ENCODE measurements around the gene SCARB1. TPM values are rescaled to one million over a fixed set of nuclear protein-coding genes. Genes with fewer than 3 reads are reported as not detected.

The SCARB1 gene
- total and polyA plus RNA-seq, 2 donors (not counting 3 experiments of a cell fraction or from before 2014, with no cell fraction given) = 125 to 141 TPM

GRCh38 chr12:124786061-124786964, 77.4 kb downstream of the SCARB1 start:
- H3K27ac ChIP-seq (ENCODE audit: insufficient read depth, low read depth, low read length) = no peak overlapping the region
- DNase-seq (ENCODE audit: low read depth, low spot score) (peak; percentile 86), FAIRE-seq (peak; percentile 96)
- H3K9ac ChIP-seq (replicated peaks; ENCODE audit: extremely low read depth, insufficient read depth, low read length) = peak overlapping the region; percentile 43
- TF ChIP-seq POLR2A (IDR thresholded peaks at IDR 0.05; ENCODE audit: low read depth, low read length) (no peak), CTCF (IDR thresholded peaks at IDR 0.05; ENCODE audit: extremely low read depth in 1 of 2, insufficient read depth in 1 of 2, low read depth in 1 of 2, low read length in 2 of 2) (no peak), MAX (IDR thresholded peaks at IDR 0.05; ENCODE audit: insufficient read depth, insufficient read length) (peak; percentile 98), EZH2 (IDR thresholded peaks at IDR 0.05; ENCODE audit: borderline replicate concordance, low read depth, low read length, severe bottlenecking) (no peak), JUN (IDR thresholded peaks at IDR 0.05; ENCODE audit: borderline replicate concordance, insufficient read depth, insufficient read length, low read depth) (no peak), FOS (IDR thresholded peaks at IDR 0.05; ENCODE audit: borderline replicate concordance, insufficient read depth, low read length) (no peak), GATA2 (IDR thresholded peaks at IDR 0.05; ENCODE audit: insufficient read depth, insufficient read length, low read depth, low read length) (no peak), POLR2AphosphoS5 (IDR thresholded peaks at IDR 0.05; ENCODE audit: insufficient read depth, low read depth, low read length) (no peak)
- intact Hi-C loops (cut with micrococcal nuclease) = no loop called here
- no peaks in the 10 kb centered on the region for H3K27me3 ChIP-seq (ENCODE audit: control insufficient read depth in 2 of 2, insufficient read depth in 2 of 2, low read length in 2 of 2)
- H3K79me2 ChIP-seq (ENCODE audit: control insufficient read depth, insufficient read depth, low read length) = no peaks in the 10 kb centered on the region
- H3K36me3 ChIP-seq (ENCODE audit: control insufficient read depth in 2 of 2, extremely low read depth in 1 of 2, insufficient read depth in 2 of 2, low read length in 2 of 2) = peaks cover 2 to 5% of the 10 kb centered on the region in 2 experiments
- H4K20me1 ChIP-seq (replicated peaks; ENCODE audit: control insufficient read depth, extremely low read depth, insufficient read depth, low read length) = no peaks in the 10 kb centered on the region
- ChIA-PET POLR2A (no interaction called here), CTCF (interaction anchor here (1.0 to 1.8 kb wide), 2 partner anchors 15 to 121 kb away, joined by 4 to 6 read pairs; no protein-coding TSS in a partner anchor)
- no peaks in the 10 kb centered on the region for H3K9me1 ChIP-seq (replicated peaks; ENCODE audit: control insufficient read depth, extremely low read depth, insufficient read depth, low read length)
- H3K4me3 ChIP-seq (replicated peaks in 1 of 3; ENCODE audit: insufficient read depth in 1 of 3, low read depth in 1 of 3, low read length in 3 of 3) = peak overlapping the region in 2 of 3 experiments; percentile 3 to 46
- no peaks in the 10 kb centered on the region for H3K4me1 ChIP-seq (ENCODE audit: control insufficient read depth, extremely low read depth, insufficient read depth, low read length)
- peak overlapping the region; percentile 80 for H2AFZ ChIP-seq (ENCODE audit: low read depth, low read length)
- BruUV-seq (replicated peaks) = no TSS peak
- H3K4me2 ChIP-seq (ENCODE audit: insufficient read depth, low read length) = peak overlapping the region; percentile 63
- dilution Hi-C loops (cut with MboI; ENCODE audit: extremely low pct_ligation_motif_present, low sequenced_read_pairs) = no loop called here
- no peaks in the 10 kb centered on the region for H3K9me3 ChIP-seq (replicated peaks; ENCODE audit: control insufficient read depth, insufficient read depth, low read length)
